Fibroblast of lung (primary cell): ENCODE data around the gene PXDC1. TPM values are rescaled to one million over a fixed set of nuclear protein-coding genes. Genes with fewer than 3 reads are reported as not detected.
"Not testable (repeated sequence)": the region's sequence is repeated elsewhere in the genome, so short reads cannot be mapped to it uniquely, and the experiment has no call there.

Experiments used
- DNase-seq, 2 donors: peaks; one replicate each; pipeline versions ENCODE4 v3.0.0 to v3.0.0-alpha.2; 2010; ENCODE audit warnings: low read depth in 2 of 2
- H2AFZ ChIP-seq: 2 replicates; pipeline ENCODE4 v1.5.1; 2012; ENCODE audit warnings: low read length, control low read depth, inconsistent platforms
- H3K27ac ChIP-seq: 2 replicates; pipeline ENCODE4 v1.5.1; 2011; ENCODE audit warnings: low read length, control low read depth; ENCODE audit not compliant: insufficient read depth
- H3K27me3 ChIP-seq: 2 replicates; pipeline ENCODE4 v1.5.1; 2011; ENCODE audit warnings: mild to moderate bottlenecking, low read length; ENCODE audit not compliant: control insufficient read depth, insufficient read depth
- H3K36me3 ChIP-seq: 2 replicates; pipeline ENCODE4 v1.5.1; 2011; ENCODE audit warnings: low read length; ENCODE audit not compliant: control insufficient read depth, insufficient read depth
- H3K4me1 ChIP-seq: 2 replicates; pipeline ENCODE4 v1.5.1; 2011; ENCODE audit warnings: low read length; ENCODE audit not compliant: control insufficient read depth, insufficient read depth; ENCODE audit errors: extremely low read depth
- H3K4me2 ChIP-seq: 2 replicates; pipeline ENCODE4 v1.5.1; 2011; ENCODE audit warnings: low read length, control low read depth; ENCODE audit not compliant: insufficient read depth; ENCODE audit errors: extremely low read depth
- H3K4me3 ChIP-seq, 4 experiments: fragments of 200-600 bp in 1 of 4; sonication (generic) in 1 of 4; replicated peaks in 1 of 4; 2 replicates each; pipeline ENCODE4 v1.5.1; 2011 to 2016; ENCODE audit warnings: low read length in 4 of 4, low read depth in 3 of 4, mild to moderate bottlenecking in 3 of 4, control low read depth in 2 of 4, inconsistent platforms in 1 of 4, mixed read lengths in 1 of 4; ENCODE audit not compliant: insufficient read depth in 1 of 4; ENCODE audit errors: control extremely low read depth in 1 of 4
- H3K79me2 ChIP-seq: 2 replicates; pipeline ENCODE4 v1.5.1; 2012; ENCODE audit warnings: mild to moderate bottlenecking, low read length, inconsistent platforms; ENCODE audit not compliant: control insufficient read depth, insufficient read depth
- H3K9ac ChIP-seq: 2 replicates; pipeline ENCODE4 v1.5.1; 2011; ENCODE audit warnings: mild to moderate bottlenecking, low read length, control low read depth; ENCODE audit not compliant: insufficient read depth
- H3K9me3 ChIP-seq: 2 replicates; pipeline ENCODE4 v1.5.1; 2012; ENCODE audit warnings: low read depth, low read length; ENCODE audit not compliant: control insufficient read depth, insufficient read depth
- H4K20me1 ChIP-seq: 2 replicates; pipeline ENCODE4 v1.5.1; 2011; ENCODE audit warnings: low read length; ENCODE audit not compliant: control insufficient read depth, insufficient read depth; ENCODE audit errors: extremely low read depth
- CTCF ChIP-seq, 2 donors: IDR thresholded peaks in 1 of 2; conservative IDR thresholded peaks in 1 of 2; 1 replicate in 1 of 2; 2 replicates in 1 of 2; pipeline ENCODE4 v1.5.1; 2011 to 2012; ENCODE audit warnings: low read length in 2 of 2, control low read depth in 1 of 2, inconsistent platforms in 1 of 2, low read depth in 1 of 2, mild to moderate bottlenecking in 1 of 2
- EZH2 ChIP-seq: IDR thresholded peaks from 2 replicates; pipeline ENCODE4 v1.5.1; 2012; ENCODE audit warnings: low read length, control low read depth, mild to moderate bottlenecking; ENCODE audit errors: missing control alignments
- polyA plus RNA-seq, 2 donors: library from polyadenylated mRNA; depleted of rRNA in 1 of 2; stranded (reverse) in 1 of 2; unstranded in 1 of 2; fragments of >200 nt; gene quantifications; 2 replicates each; pipeline ENCODE4 v1.2.1, GENCODE V29; 2011 to 2012; ENCODE audit warnings: missing spikeins in 1 of 2
- total RNA-seq: library from RNA; depleted of rRNA; stranded (reverse); fragments of >200 nt; gene quantifications from 2 replicates; pipeline ENCODE4 v1.2.1, GENCODE V29; 2014

PXDC1 gene
- total and polyA plus RNA-seq, 2 donors (not counting 1 experiment from before 2014, with no cell fraction given) = 30.3 to 52.7 TPM

- Histone ChIP-seq H3K79me2 (no peaks in the 10 kb centered on the region), H3K4me1 (no peaks in the 10 kb centered on the region), H3K9ac (no peak overlapping the region), H3K4me3 (no peak overlapping the region), H3K9me3 (no peaks in the 10 kb centered on the region), H3K27me3 (no peaks in the 10 kb centered on the region), H4K20me1 (no peaks in the 10 kb centered on the region), H3K4me2 (no peak overlapping the region), H3K27ac (no peak overlapping the region), H3K36me3 (no peaks in the 10 kb centered on the region), H2AFZ (no peak overlapping the region)
- TF ChIP-seq CTCF (conservative IDR thresholded peaks at IDR 0.05 in 1 of 2, IDR thresholded peaks at IDR 0.05 in 1 of 2; ENCODE audit: low read depth in 1 of 2, low read length in 2 of 2) (no peak), EZH2 (no peak)
- DNase-seq = no peak
Measured at GRCh38 chr6:3775386-3775785, 23.9 kb upstream of the PXDC1 start.

GRCh38 chr6:3773678-3774298 lies 22.3 kb upstream of the PXDC1 start:
- no peaks in the 10 kb centered on the region for H3K27me3 ChIP-seq
- H3K4me2 ChIP-seq = no peak overlapping the region
- H3K4me3 ChIP-seq = no peak overlapping the region
- no peak overlapping the region for H3K27ac ChIP-seq
- no peak overlapping the region for H3K9ac ChIP-seq
- TF ChIP-seq EZH2 = no peak
- no peak for TF ChIP-seq CTCF (conservative IDR thresholded peaks at IDR 0.05 in 1 of 2, IDR thresholded peaks at IDR 0.05 in 1 of 2; ENCODE audit: low read depth in 1 of 2, low read length in 2 of 2)
- H4K20me1 ChIP-seq = no peaks in the 10 kb centered on the region
- H3K4me1 ChIP-seq = peaks cover 6% of the 10 kb centered on the region
- DNase-seq = peak; percentile 47 to 59
- H2AFZ ChIP-seq = no peak overlapping the region
- no peaks in the 10 kb centered on the region for H3K79me2 ChIP-seq
- no peaks in the 10 kb centered on the region for H3K9me3 ChIP-seq
- no peaks in the 10 kb centered on the region for H3K36me3 ChIP-seq

DNA sequence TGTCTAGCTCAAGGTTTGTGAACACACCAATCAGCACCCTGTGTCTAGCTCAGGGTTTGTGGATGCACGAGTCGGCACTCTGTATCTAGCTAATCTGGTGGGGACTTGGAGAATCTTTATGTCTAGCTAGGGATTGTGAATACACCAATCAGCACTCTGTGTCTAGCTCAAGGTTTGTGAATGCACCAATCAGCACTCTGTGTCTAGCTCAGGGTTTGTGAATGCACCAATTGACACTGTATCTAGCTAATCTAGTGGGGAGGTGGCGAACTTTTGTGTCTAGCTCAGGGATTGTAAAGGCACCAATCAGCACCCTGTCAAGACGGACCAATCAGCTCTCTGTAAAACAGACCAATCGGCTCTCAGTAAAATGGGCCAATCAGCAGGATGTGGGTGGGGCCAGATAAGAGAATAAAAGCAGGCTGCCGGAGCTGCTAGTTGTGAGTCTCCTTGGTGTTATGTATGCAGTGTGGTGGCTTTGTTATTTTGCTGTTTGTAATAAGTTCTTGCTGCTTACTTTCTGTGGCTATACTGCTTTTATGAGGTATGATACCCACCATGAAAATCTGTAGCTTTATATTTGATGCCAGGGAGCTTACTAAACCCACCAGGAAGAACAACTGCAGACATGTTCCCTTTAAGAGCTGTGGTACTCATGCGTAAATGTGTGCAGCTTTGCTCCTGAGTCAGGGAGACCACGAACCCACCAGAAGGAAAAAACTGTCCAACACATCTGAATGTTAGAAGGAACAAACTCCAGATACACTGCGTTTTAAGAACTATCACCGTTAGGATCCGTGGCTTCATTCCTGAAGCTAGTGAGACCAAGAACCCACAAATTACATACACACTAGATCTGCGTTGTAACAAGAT lies 20.9 kb upstream of the PXDC1 start:
- H3K9ac ChIP-seq, H3K4me3 ChIP-seq, DNase-seq, H3K79me2 ChIP-seq, H3K27me3 ChIP-seq, H3K27ac ChIP-seq, H3K4me1 ChIP-seq, H4K20me1 ChIP-seq, H3K9me3 ChIP-seq, H3K4me2 ChIP-seq, H2AFZ ChIP-seq, H3K36me3 ChIP-seq: not testable (repeated sequence)
